CD4-positive, alpha-beta memory T cell (primary cell): Measurements from ENCODE around the gene SOX4. TPM values are rescaled to one million over a fixed set of nuclear protein-coding genes. Genes with fewer than 3 reads are reported as not detected.
"Not testable (repeated sequence)": the region's sequence is repeated elsewhere in the genome, so short reads cannot be mapped to it uniquely, and the experiment has no call there.

Source experiments
- CTCF ChIA-PET: fragments of 350-600 bp; sonication (Branson Sonifier 250); formaldehyde crosslinking; loops from one replicate; lab custom pipeline; 2021; ENCODE audit warnings: inconsistent platforms; ENCODE audit not compliant: partially characterized antibody; lab: Charles Lee
- POLR2A ChIA-PET: fragments of 350-600 bp; sonication (Branson Sonifier 250); formaldehyde crosslinking; loops from one replicate; lab custom pipeline; 2021; ENCODE audit not compliant: partially characterized antibody; lab: Charles Lee
- DNase-seq, 5 donors: peaks; one replicate each; pipeline versions ENCODE4 v3.0.0 to v3.0.0-alpha.2; 2020 to 2022; ENCODE audit warnings: mixed read lengths in 1 of 5
- H3K27ac ChIP-seq: one replicate; pipeline ENCODE4 v1.7.0; 2013; ENCODE audit warnings: low read depth, low read length
- H3K27me3 ChIP-seq: 2 replicates; pipeline ENCODE4 v1.7.0; 2013; ENCODE audit warnings: mild to moderate bottlenecking, low read length, moderate library complexity; ENCODE audit not compliant: insufficient read depth
- H3K36me3 ChIP-seq: 2 replicates; pipeline ENCODE4 v1.7.0; 2013; ENCODE audit warnings: mild to moderate bottlenecking, low read length, moderate library complexity; ENCODE audit not compliant: insufficient read depth
- H3K4me1 ChIP-seq: 2 replicates; pipeline ENCODE4 v1.7.0; 2013; ENCODE audit warnings: mild to moderate bottlenecking, low read length, moderate library complexity; ENCODE audit not compliant: insufficient read depth
- H3K4me3 ChIP-seq, 2 donors: one replicate each; pipeline ENCODE4 v1.7.0; 2013; ENCODE audit warnings: low read length in 2 of 2, mild to moderate bottlenecking in 1 of 2
- H3K9me3 ChIP-seq, 2 donors: one replicate each; pipeline ENCODE4 v1.7.0; 2013; ENCODE audit warnings: low read length in 2 of 2, control low read depth in 1 of 2; ENCODE audit not compliant: control insufficient read depth in 1 of 2
- H3K27ac Mint-ChIP-seq, 7 donors: one replicate each; pipeline ENCODE4 v1.8.0; 2020 to 2021; ENCODE audit warnings: mixed read lengths in 7 of 7, mild to moderate bottlenecking in 6 of 7, inconsistent platforms in 3 of 7, moderate library complexity in 3 of 7
- H3K27me3 Mint-ChIP-seq, 2 donors: one replicate each; pipeline ENCODE4 v1.8.0; 2020 to 2021; ENCODE audit warnings: mixed read lengths in 2 of 2
- H3K36me3 Mint-ChIP-seq, 2 donors: one replicate each; pipeline ENCODE4 v1.8.0; 2020 to 2021; ENCODE audit warnings: mixed read lengths in 2 of 2, inconsistent platforms in 1 of 2, mild to moderate bottlenecking in 1 of 2
- H3K4me1 Mint-ChIP-seq, 4 donors: one replicate each; pipeline ENCODE4 v1.8.0; 2020 to 2021; ENCODE audit warnings: mixed read lengths in 4 of 4, mild to moderate bottlenecking in 1 of 4
- H3K4me3 Mint-ChIP-seq, 8 donors: one replicate each; pipeline ENCODE4 v1.8.0; 2020 to 2021; ENCODE audit warnings: mixed read lengths in 8 of 8, mild to moderate bottlenecking in 7 of 8, moderate library complexity in 6 of 8, inconsistent platforms in 3 of 8
- H3K9me3 Mint-ChIP-seq, 8 donors: one replicate each; pipeline ENCODE4 v1.8.0; 2020 to 2021; ENCODE audit warnings: mixed read lengths in 8 of 8, mild to moderate bottlenecking in 5 of 8, inconsistent platforms in 3 of 8, moderate library complexity in 1 of 8
- intact Hi-C: fragments of 100-400 bp; cut with micrococcal nuclease; formaldehyde crosslinking; loops from one replicate; pipeline ENCODE4 v1.15.1; 2023
- polyA plus RNA-seq, 2 donors: library from polyadenylated mRNA; unstranded; fragments of 300-500 nt; fragmentation: Illumina TruSeq; gene quantifications; one replicate each; pipeline ENCODE4 v1.2.3, GENCODE V29; 2021
- total RNA-seq, 2 experiments: library from RNA; stranded (reverse); gene quantifications; one replicate each; pipeline ENCODE4 v1.2.3, GENCODE V29; 2021

The SOX4 gene
- total RNA-seq (under 1 TPM; 0.12 to 0.14 TPM), polyA plus RNA-seq (under 1 TPM; 0.11 to 0.13 TPM)

DNA sequence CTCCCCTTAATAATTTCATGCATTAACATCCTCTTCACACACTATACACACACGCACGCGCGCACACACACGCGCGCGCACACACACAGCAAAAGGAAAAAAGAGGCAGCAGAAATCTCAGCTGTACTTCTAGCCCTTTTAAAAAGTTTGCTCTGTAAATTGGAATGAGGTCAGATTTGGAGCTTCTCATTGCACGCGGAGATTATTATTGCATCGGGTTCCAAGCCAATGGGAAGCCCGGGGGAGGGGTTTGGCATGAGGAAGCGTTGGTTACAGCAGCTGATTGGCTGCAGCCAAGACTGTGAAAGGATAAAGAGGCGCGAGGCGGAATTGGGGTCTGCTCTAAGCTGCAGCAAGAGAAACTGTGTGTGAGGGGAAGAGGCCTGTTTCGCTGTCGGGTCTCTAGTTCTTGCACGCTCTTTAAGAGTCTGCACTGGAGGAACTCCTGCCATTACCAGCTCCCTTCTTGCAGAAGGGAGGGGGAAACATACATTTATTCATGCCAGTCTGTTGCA is at the start of gene SOX4:
TSS of gene SOX4 (plus strand) at position 340 of the 515 bp plus-strand sequence. CDS start 784 bp downstream, outside the sequence.
- CTCF ChIA-PET = interaction anchor here (1.0 to 7.8 kb wide), 5 partner anchors 8 to 1052 kb away, joined by 3 to 124 read pairs (median 3); no protein-coding TSS in a partner anchor
- peaks cover 0 to 5% (median 0%) of the 10 kb centered on the region in 8 donors for H3K9me3 Mint-ChIP-seq
- peaks cover 27 to 35% of the 10 kb centered on the region in 2 donors for H3K27me3 Mint-ChIP-seq
- H3K4me1 Mint-ChIP-seq = peaks cover 15 to 29% (median 19%) of the 10 kb centered on the region in 4 donors
- H3K27ac Mint-ChIP-seq = peak within 1 kb of the TSS in 5 of 7 donors; percentile 12 to 78 (median 57)
- H3K4me1 ChIP-seq = peaks cover 36% of the 10 kb centered on the region
- H3K4me3 Mint-ChIP-seq = peak within 1 kb of the TSS; percentile 86 to 93 (median 89)
- H3K36me3 ChIP-seq = no peaks in the 10 kb centered on the region
- intact Hi-C loops = loop anchor here (10.0 kb wide), 1 partner anchor 1189 kb away; the partner anchor contains the start of gene E2F3
- peaks cover 38% of the 10 kb centered on the region for H3K27me3 ChIP-seq
- H3K9me3 ChIP-seq = no peaks in the 10 kb centered on the region
- H3K27ac ChIP-seq = no peak within 1 kb of the TSS
- peak; percentile 43 to 74 (median 59) for DNase-seq
- H3K4me3 ChIP-seq = peak within 1 kb of the TSS; percentile 51 to 57
- H3K36me3 Mint-ChIP-seq = peaks cover 0 to 2% of the 10 kb centered on the region in 2 donors
- POLR2A ChIA-PET = no interaction called here

DNA sequence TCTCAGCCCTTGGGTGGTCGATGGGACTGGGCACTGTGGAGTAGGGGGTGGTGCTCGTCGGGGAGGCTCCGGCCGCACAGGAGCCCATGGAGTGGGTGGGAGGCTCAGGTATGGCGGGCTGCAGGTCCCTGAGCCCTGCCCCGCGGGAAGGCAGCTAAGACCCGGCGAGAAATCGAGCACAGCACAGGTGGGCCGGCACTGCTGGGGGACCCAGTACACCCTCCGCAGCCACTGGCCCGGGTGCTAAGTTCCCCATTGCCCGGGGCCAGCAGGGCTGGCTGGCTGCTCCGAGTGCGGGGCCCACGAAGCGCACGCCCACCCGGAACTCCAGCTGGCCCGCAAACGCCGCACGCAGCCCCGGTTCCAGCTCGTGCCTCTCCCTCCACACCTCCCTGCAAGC is 41.3 kb upstream of the SOX4 start:
- intact Hi-C loops, H3K4me1 Mint-ChIP-seq, H3K27ac Mint-ChIP-seq, H3K9me3 ChIP-seq, H3K27ac ChIP-seq, H3K36me3 ChIP-seq, H3K27me3 Mint-ChIP-seq, DNase-seq, H3K27me3 ChIP-seq, H3K4me1 ChIP-seq, CTCF ChIA-PET, H3K4me3 ChIP-seq, H3K4me3 Mint-ChIP-seq, POLR2A ChIA-PET, H3K36me3 Mint-ChIP-seq: not testable (repeated sequence)
- peaks cover 0 to 16% (median 10%) of the 10 kb centered on the region in 8 donors for H3K9me3 Mint-ChIP-seq

DNA sequence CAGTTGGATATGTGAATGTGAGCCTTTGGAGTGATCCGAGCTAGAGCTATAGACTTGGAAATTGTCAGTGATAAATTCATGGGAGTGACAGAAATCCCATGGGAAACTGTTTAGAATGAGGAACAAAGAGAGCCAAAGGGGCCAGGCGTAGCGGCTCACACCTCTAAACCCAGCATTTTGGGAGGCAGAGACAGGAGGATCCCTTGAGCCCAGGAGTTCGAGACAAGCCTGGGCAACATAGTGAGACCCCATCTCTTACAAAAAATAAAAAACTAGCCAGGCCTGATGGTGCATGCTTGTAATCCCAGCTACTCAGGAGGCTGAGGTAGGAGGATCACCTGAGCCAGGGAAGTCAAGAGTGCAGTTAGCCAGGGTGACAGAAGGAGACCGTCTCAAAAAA is 39.3 kb upstream of the SOX4 start:
- ChIA-PET CTCF (no interaction called here), POLR2A (no interaction called here)
- Histone ChIP-seq H3K36me3 (no peaks in the 10 kb centered on the region), H3K4me1 (no peaks in the 10 kb centered on the region), H3K9me3 (peaks cover 0 to under 1% of the 10 kb centered on the region in 2 donors), H3K27me3 (no peaks in the 10 kb centered on the region), H3K27ac (no peak overlapping the region), H3K4me3 (no peak overlapping the region)
- Mint-ChIP-seq H3K9me3 (peaks cover 0 to 8% (median 1%) of the 10 kb centered on the region in 8 donors), H3K4me1 (no peaks in the 10 kb centered on the region), H3K27me3 (no peaks in the 10 kb centered on the region), H3K27ac (no peak overlapping the region), H3K36me3 (no peaks in the 10 kb centered on the region), H3K4me3 (no peak overlapping the region)
- no peak for DNase-seq
- intact Hi-C loops = no loop called here

DNA sequence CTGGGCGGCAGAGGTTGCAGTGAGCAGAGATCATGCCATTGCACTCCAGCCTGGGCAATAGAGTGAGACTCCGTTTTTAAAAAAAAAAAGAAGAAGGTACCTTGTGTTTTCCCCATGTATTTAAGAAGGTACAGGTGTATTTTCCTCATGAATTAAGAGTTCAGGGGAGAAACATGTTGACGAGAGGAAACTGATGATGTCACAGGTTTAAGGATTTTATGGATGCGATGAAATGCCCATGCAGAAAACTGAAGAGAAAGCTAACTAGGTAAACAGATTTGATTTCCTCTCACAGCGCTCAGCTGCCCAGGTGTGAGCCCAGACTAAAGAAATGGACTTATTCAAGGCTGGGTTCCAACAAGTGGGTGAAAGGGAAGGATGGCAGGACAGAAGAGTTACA is 38.4 kb upstream of the SOX4 start:
- no peak overlapping the region for H3K27ac Mint-ChIP-seq

DNA sequence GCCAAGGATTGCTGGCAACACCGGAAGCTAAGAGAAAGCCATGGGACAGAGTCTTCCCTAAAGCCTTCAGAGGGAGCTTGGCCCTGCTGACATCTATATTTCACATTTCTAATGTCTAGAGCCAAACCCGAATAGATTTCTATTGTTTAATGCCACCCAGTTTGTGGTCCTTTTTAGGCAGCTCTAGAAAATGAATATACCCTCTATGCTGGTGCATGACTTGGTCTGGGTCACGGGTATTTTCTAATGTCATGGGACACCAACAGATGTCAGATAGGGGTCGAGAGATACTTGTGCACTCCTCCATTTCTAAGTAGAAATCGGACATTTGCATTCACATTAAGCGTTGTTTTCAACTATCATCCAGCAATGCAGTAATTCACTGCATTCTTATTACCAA is 37.0 kb upstream of the SOX4 start:
- H3K9me3 Mint-ChIP-seq = no peaks in the 10 kb centered on the region
- DNase-seq = no peak
- no peaks in the 10 kb centered on the region for H3K36me3 Mint-ChIP-seq
- no peaks in the 10 kb centered on the region for H3K4me1 ChIP-seq
- ChIA-PET CTCF (no interaction called here), POLR2A (no interaction called here)
- H3K4me3 ChIP-seq = no peak overlapping the region
- no peak overlapping the region for H3K27ac Mint-ChIP-seq
- H3K9me3 ChIP-seq = no peaks in the 10 kb centered on the region
- intact Hi-C loops = no loop called here
- no peaks in the 10 kb centered on the region for H3K4me1 Mint-ChIP-seq
- H3K27ac ChIP-seq = no peak overlapping the region
- H3K27me3 ChIP-seq = no peaks in the 10 kb centered on the region
- H3K4me3 Mint-ChIP-seq = no peak overlapping the region
- no peaks in the 10 kb centered on the region for H3K36me3 ChIP-seq
- H3K27me3 Mint-ChIP-seq = no peaks in the 10 kb centered on the region

More for the DNA sequence above, 38.4 kb upstream of the SOX4 start:
- no peaks in the 10 kb centered on the region for H3K4me1 ChIP-seq
- no peaks in the 10 kb centered on the region for H3K9me3 ChIP-seq
- intact Hi-C loops = no loop called here
- Mint-ChIP-seq H3K4me3 (no peak overlapping the region), H3K27me3 (no peaks in the 10 kb centered on the region), H3K4me1 (no peaks in the 10 kb centered on the region), H3K9me3 (peaks cover 0 to 6% (median 0%) of the 10 kb centered on the region in 8 donors), H3K36me3 (no peaks in the 10 kb centered on the region)
- POLR2A ChIA-PET = no interaction called here
- no peaks in the 10 kb centered on the region for H3K36me3 ChIP-seq
- no peaks in the 10 kb centered on the region for H3K27me3 ChIP-seq
- CTCF ChIA-PET = no interaction called here
- no peak for DNase-seq
- H3K4me3 ChIP-seq = no peak overlapping the region
- no peak overlapping the region for H3K27ac ChIP-seq

DNA sequence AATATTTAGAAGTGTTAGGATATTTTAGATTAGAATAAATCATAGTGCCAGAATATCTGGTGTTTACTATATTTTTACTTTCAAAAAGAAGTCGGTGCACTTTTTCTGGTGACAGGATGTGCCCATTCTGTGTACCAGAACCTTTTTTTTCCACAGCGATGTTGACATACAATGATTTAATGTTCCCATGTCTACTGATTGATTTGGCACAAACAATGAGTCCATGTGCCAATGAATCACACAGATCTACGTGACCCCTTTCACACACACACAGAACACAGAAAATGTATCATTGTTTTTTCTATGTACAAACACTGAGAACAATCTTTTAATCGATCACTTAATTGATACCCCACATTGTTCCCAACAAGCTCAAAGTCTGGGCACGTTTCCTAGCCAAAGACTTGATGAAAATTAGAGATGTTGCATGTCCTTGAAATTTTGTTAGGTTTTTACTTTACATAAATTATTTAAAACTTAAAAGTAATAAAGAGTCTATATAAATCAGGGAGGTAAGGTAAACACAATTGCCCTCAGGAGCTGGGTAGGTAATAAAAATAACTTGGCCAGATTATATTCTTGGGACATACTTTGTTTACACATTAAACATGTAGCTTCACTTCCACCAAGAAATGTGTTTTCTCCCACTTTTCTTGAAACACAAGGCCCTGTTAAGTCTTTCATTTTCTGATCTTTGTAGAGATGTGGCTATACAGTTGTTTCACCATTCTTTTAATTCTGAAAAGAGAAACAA is 36.4 kb upstream of the SOX4 start:
- Histone ChIP-seq H3K9me3 (no peaks in the 10 kb centered on the region), H3K4me3 (no peak overlapping the region), H3K36me3 (no peaks in the 10 kb centered on the region), H3K27ac (no peak overlapping the region), H3K27me3 (no peaks in the 10 kb centered on the region), H3K4me1 (no peaks in the 10 kb centered on the region)
- no peaks in the 10 kb centered on the region for H3K9me3 Mint-ChIP-seq
- no peaks in the 10 kb centered on the region for H3K4me1 Mint-ChIP-seq
- H3K4me3 Mint-ChIP-seq = no peak overlapping the region
- no peaks in the 10 kb centered on the region for H3K27me3 Mint-ChIP-seq
- no peaks in the 10 kb centered on the region for H3K36me3 Mint-ChIP-seq
- ChIA-PET CTCF (no interaction called here), POLR2A (no interaction called here)
- intact Hi-C loops = no loop called here
- H3K27ac Mint-ChIP-seq = no peak overlapping the region
- no peak for DNase-seq

DNA sequence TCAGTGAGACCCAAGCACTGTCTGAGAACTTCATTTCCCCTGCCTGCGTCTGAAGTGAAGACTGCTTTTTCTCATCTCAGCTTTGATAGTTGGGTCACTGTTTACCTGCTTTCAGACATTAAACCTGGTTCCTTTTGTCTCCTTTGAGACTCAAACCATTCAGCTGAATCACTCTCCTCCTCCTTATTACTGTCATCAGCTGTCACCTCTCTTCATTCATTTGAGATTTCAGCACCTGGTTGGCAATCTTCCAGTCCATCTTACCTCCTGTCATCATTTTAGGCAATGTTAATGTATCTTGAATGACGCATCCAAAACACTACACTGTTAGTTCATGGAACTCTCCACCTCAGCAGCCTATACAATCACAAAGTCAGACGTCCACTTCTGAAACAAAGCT is 34.3 kb upstream of the SOX4 start:
- no peaks in the 10 kb centered on the region for H3K36me3 Mint-ChIP-seq
- POLR2A ChIA-PET = no interaction called here

More for the DNA sequence above, 34.3 kb upstream of the SOX4 start:
- intact Hi-C loops = no loop called here
- H3K4me3 ChIP-seq = no peak overlapping the region
- Mint-ChIP-seq H3K4me3 (no peak overlapping the region), H3K4me1 (no peaks in the 10 kb centered on the region), H3K27ac (no peak overlapping the region), H3K27me3 (no peaks in the 10 kb centered on the region), H3K9me3 (peaks cover 0 to 4% (median 0%) of the 10 kb centered on the region in 8 donors)
- CTCF ChIA-PET = no interaction called here
- H3K9me3 ChIP-seq = no peaks in the 10 kb centered on the region
- H3K36me3 ChIP-seq = no peaks in the 10 kb centered on the region
- H3K27ac ChIP-seq = no peak overlapping the region
- H3K27me3 ChIP-seq = no peaks in the 10 kb centered on the region
- H3K4me1 ChIP-seq = no peaks in the 10 kb centered on the region
- no peak for DNase-seq
